Choroid plexus epithelial cell (primary cell): ENCODE data around the gene RIMBP2.

Experiments
- DNase-seq: peaks from one replicate; pipeline ENCODE4 v3.0.0-alpha.2; 2010; ENCODE audit warnings: low read depth
- H3K4me3 ChIP-seq: 2 replicates; pipeline ENCODE4 v1.5.1; 2011; ENCODE audit warnings: low read depth, mild to moderate bottlenecking, control low read depth, low read length, moderate library complexity
- TF ChIP-seq, protein P1 (sequence below): conservative IDR thresholded peaks from 2 replicates; pipeline ENCODE4 v1.5.1; 2011; ENCODE audit warnings: low read depth, mild to moderate bottlenecking, control low read depth, inconsistent platforms, low read length, moderate library complexity

The RIMBP2 gene

DNA sequence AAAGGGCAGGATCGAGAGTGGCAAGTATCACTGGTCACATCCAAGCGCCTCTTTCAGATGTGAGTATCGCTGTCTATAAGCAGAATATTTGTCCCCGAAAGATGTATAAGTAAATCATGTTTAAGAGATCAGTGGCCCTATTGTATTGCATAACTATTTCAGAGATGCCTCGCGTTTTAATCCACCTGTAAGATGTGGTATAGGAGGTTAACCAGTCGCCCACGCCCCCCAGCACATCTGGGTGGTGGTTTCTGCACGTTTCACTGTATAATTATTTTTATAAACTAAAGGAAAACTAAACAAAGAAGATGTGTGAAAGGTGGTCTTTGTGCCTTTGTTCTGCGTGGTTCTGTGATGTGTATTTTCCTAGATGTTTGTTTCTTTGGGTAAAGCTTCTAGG is 28.9 kb downstream of the RIMBP2 start:
- DNase-seq = no peak
- TF ChIP-seq, protein P1, sequence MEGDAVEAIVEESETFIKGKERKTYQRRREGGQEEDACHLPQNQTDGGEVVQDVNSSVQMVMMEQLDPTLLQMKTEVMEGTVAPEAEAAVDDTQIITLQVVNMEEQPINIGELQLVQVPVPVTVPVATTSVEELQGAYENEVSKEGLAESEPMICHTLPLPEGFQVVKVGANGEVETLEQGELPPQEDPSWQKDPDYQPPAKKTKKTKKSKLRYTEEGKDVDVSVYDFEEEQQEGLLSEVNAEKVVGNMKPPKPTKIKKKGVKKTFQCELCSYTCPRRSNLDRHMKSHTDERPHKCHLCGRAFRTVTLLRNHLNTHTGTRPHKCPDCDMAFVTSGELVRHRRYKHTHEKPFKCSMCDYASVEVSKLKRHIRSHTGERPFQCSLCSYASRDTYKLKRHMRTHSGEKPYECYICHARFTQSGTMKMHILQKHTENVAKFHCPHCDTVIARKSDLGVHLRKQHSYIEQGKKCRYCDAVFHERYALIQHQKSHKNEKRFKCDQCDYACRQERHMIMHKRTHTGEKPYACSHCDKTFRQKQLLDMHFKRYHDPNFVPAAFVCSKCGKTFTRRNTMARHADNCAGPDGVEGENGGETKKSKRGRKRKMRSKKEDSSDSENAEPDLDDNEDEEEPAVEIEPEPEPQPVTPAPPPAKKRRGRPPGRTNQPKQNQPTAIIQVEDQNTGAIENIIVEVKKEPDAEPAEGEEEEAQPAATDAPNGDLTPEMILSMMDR = no peak

DNA sequence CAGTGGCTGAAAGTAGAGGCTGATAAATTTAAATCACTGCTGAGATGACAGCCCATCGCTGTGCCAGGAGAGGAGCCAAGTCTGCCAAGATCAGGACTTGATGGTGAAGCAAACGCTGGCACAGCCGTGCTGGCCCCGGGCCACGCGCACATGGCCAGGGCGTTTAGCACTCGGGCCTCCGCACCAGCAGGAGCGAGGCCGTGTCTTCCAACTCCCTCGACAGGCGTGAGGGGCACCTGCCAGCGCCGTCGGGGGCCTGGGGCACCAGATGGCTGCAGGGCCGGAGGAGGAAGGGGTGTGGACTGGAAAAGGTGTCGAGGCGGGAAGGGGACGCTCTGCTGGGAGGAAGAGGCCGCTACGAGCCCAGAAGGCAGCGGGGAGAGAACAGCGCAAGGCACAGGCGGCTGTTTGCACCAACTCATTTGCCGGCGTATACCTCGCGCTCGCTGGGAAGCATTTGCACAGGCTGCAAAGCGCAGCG is 29.5 kb downstream of the RIMBP2 start:
- no peak overlapping the region for H3K4me3 ChIP-seq
- no peak for DNase-seq
- TF ChIP-seq, protein P1 = no peak

More for the DNA sequence above, 28.9 kb downstream of the RIMBP2 start:
- H3K4me3 ChIP-seq = no peak overlapping the region

DNA sequence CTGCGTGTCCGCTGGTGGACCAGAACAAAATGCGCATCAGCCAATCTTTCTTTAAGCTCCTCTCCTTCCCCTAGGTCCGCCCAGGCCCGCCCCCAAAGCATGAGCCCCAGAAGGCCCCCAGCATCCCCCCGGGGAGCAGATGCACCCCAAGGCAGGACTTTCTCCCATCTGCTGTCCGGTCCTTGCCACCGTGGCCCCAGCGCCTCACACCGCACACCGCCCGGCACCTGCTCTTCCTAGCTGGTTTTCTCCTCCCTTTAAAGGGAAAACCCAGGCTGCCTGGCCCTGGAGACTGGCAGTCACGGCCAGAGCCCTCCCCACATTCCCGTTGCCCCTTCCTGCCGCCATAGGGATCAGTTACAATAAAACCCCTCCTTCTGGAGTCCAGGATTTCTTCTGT is 30.2 kb downstream of the RIMBP2 start:
- TF ChIP-seq, protein P1 = no peak
- no peak for DNase-seq
- H3K4me3 ChIP-seq = no peak overlapping the region

DNA sequence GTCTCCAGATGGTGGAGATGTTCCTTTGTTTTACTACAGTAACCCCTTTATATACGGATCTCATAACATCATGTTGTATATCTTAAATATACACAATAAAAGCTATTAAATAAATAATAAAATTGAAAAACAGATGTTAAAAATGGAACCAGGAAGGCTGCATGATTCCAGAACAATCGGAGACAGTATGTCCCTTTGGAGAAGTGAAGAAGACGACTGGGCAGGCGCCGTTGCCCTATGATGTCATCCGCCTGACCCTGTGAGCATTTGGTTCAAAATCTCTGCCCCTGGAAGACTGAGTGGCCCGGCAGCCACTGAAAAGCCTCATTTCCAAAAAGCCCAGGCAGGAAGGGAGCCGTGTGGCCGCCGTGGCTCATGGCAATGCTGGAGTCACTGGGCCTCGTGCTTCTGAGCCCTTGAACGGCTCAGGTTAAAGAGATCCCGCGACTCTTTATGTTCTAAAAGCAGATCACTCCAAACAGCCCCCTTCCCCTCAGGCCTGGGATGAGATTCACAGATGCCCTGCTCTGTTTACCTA is 30.8 kb downstream of the RIMBP2 start:
- no peak for DNase-seq
- H3K4me3 ChIP-seq = no peak overlapping the region
- TF ChIP-seq, protein P1 = no peak

DNA sequence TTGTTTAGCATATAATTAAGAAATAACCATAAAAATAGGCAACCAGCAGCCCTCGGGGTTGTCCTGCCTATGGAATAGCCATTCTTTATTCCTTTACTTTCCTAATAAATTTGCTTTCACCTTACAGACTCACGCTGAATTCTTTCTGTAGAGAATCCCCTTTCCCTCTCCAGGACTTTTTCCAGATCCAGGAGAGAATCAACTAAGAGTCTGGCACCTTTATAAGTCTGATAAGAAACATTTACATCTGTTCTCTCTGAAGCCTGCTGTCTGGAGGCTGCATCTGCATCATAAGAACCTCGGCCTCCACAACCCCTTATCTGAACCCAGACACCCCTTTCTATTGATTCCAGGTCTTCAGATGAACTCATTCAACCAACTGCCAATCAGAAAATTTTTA is 32.3 kb downstream of the RIMBP2 start:
- no peak for DNase-seq
- TF ChIP-seq, protein P1 = no peak
- H3K4me3 ChIP-seq = no peak overlapping the region

DNA sequence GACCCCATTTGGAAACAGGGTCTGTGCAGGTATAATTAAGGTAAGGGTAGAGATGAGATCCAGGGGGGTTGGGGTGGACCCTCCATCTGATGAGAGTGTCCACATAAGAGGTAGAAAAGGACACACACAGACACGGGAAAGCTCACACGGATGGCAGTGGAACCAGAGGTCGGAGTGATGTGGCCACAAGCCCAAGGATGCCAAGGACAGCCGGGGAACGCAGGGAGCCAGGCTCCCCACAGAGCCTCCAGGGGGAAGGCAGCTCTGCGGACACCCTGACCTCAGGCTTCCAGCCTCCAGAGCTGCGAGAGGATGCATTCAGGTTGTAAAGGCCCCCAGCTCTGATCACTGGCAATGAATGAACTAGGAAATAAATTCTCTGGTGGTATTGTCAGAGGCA is 33.0 kb downstream of the RIMBP2 start:
- TF ChIP-seq, protein P1 = no peak
- no peak for DNase-seq
- H3K4me3 ChIP-seq = no peak overlapping the region

DNA sequence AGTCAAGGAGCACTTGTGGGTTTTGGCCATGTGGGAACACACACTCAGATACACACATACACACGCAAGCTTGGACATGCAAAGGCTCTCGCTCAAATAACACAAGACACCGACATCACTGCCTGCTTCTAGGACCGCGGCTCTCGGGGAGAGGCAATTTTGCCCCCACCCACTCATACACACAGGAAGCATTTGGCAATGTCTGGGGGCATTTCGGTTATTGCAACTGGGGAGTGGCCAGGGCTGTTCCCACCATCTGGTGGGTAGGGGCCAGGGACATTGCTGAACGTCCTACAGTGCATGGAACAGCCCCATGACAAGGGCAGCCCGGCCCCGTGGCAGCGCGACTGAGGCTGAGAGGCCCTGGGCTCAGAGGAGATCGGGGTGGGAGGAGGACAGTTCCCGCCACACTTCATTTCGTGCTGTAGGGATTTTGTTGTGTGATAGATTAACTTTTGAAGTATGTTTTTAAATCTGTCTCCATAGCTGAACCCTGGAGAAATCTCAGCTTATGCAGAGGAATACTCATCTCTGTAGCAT is 35.6 kb downstream of the RIMBP2 start:
- TF ChIP-seq, protein P1 = no peak
- DNase-seq = no peak
- H3K4me3 ChIP-seq = no peak overlapping the region
